GM12878 (cell line): ENCODE results near the gene AXIN1. TPM values are rescaled to one million over a fixed set of nuclear protein-coding genes. Genes with fewer than 3 reads are reported as not detected.

Experiments used
- ATAC-seq: fragments of 200-7000 bp; cut with Tn5 transposase; 3 replicates; pipeline ENCODE4 v1.9.1; 2020; ENCODE audit warnings: mild to moderate bottlenecking, moderate library complexity
- BruUV-seq: library from RNA; stranded (reverse); fragments of 400-500 nt; replicated peaks from 2 replicates; lab custom pipeline; 2021; lab: Mats Ljungman, UMichigan
- CTCF ChIA-PET: fragments of 300-600 bp; sonication (Branson Sonifier 250); formaldehyde crosslinking; extraction: SDS; loops from one replicate; lab custom pipeline; 2021; ENCODE audit warnings: inconsistent platforms; lab: Yijun Ruan, JAX
- POLR2A ChIA-PET: fragments of 350-600 bp; formaldehyde crosslinking; extraction: SDS; loops from one replicate; lab custom pipeline; 2021; ENCODE audit warnings: inconsistent platforms; lab: Charles Lee
- RAD21 ChIA-PET: fragments of 300-600 bp; sonication (Branson Sonifier 250); formaldehyde crosslinking; loops from one replicate; lab custom pipeline; 2023; ENCODE audit warnings: antibody characterized with exemption; ENCODE audit not compliant: unreplicated experiment; lab: Charles Lee
- SMC1A ChIA-PET: fragments of 300-600 bp; sonication (Branson Sonifier 250); formaldehyde crosslinking; loops from one replicate; lab custom pipeline; 2023; ENCODE audit not compliant: unreplicated experiment, uncharacterized antibody; lab: Charles Lee
- DNase-seq: peaks from one replicate; pipeline ENCODE4 v3.0.0-alpha.2; 2011; ENCODE audit warnings: low read depth, low spot score
- FAIRE-seq: peaks from 3 replicates; lab custom pipeline; 2011; peaks lifted over from hg19 to GRCh38; lab: Jason Lieb, UNC
- H2AFZ ChIP-seq: 2 replicates; pipeline ENCODE4 v1.6.0; 2011; ENCODE audit warnings: low read depth, low read length, control low read depth; ENCODE audit not compliant: control insufficient read depth
- H3K27ac ChIP-seq: 2 replicates; pipeline ENCODE4 v1.5.1; 2011; ENCODE audit warnings: control low read depth; ENCODE audit not compliant: control insufficient read depth, insufficient read depth
- H3K27me3 ChIP-seq, 2 experiments: replicated peaks in 1 of 2; 2 replicates each; pipeline versions ENCODE4 v1.6.0 to v1.6.1; 2011; ENCODE audit warnings: low read length in 1 of 2; ENCODE audit not compliant: control insufficient read depth in 2 of 2, insufficient read depth in 2 of 2
- H3K36me3 ChIP-seq, 2 experiments: 2 replicates each; pipeline ENCODE4 v1.5.1; 2011; ENCODE audit warnings: low read length in 1 of 2; ENCODE audit not compliant: control insufficient read depth in 2 of 2, insufficient read depth in 2 of 2
- H3K4me1 ChIP-seq: 2 replicates; pipeline ENCODE4 v1.6.1; 2011; ENCODE audit warnings: mild to moderate bottlenecking, low read length, moderate library complexity, mixed read lengths; ENCODE audit not compliant: control insufficient read depth, insufficient read depth
- H3K4me2 ChIP-seq: 2 replicates; pipeline ENCODE4 v1.6.0; 2011; ENCODE audit warnings: control low read depth; ENCODE audit not compliant: control insufficient read depth, insufficient read depth
- H3K4me3 ChIP-seq: fragments of 200-600 bp; sonication (generic); 2 replicates; pipeline ENCODE4 v1.5.1; 2016
- H3K79me2 ChIP-seq: 2 replicates; pipeline ENCODE4 v1.6.0; 2011; ENCODE audit warnings: low read length; ENCODE audit not compliant: control insufficient read depth, insufficient read depth
- H3K9ac ChIP-seq: 2 replicates; pipeline ENCODE4 v1.8.0; 2011; ENCODE audit warnings: low read length, control low read depth, mixed read lengths; ENCODE audit not compliant: control insufficient read depth, insufficient read depth
- H3K9me3 ChIP-seq: replicated peaks from 3 replicates; pipeline ENCODE4 v1.5.1; 2011; ENCODE audit warnings: mild to moderate bottlenecking, low read length; ENCODE audit not compliant: control insufficient read depth, insufficient read depth
- H4K20me1 ChIP-seq: 2 replicates; pipeline ENCODE4 v1.6.0; 2011; ENCODE audit not compliant: control insufficient read depth, insufficient read depth
- BMI1 ChIP-seq: fragments of 450-650 bp; IDR thresholded peaks from 2 replicates; pipeline ENCODE4 v1.6.1; 2016; ENCODE audit warnings: mild to moderate bottlenecking, moderate library complexity, borderline replicate concordance
- FOXK2 ChIP-seq: fragments of 450-650 bp; IDR thresholded peaks from 2 replicates; pipeline ENCODE4 v1.6.1; 2017; ENCODE audit warnings: mild to moderate bottlenecking, moderate library complexity
- GABPA ChIP-seq: IDR thresholded peaks from 2 replicates; pipeline ENCODE4 v1.6.1; 2014; ENCODE audit warnings: antibody characterized with exemption, low read depth, mild to moderate bottlenecking, inconsistent platforms
- HCFC1 ChIP-seq: fragments of 150-350 bp; IDR thresholded peaks from 2 replicates; pipeline ENCODE4 v1.6.1; 2014; ENCODE audit warnings: low read length
- JUND ChIP-seq: IDR thresholded peaks from 2 replicates; pipeline ENCODE4 v1.6.1; 2012; ENCODE audit warnings: low read depth, mild to moderate bottlenecking, low read length, improper control_type of control experiment, moderate library complexity
- MLLT1 ChIP-seq: fragments of 450-650 bp; IDR thresholded peaks from 2 replicates; pipeline ENCODE4 v1.6.1; 2016; ENCODE audit warnings: mild to moderate bottlenecking
- NFYB ChIP-seq: IDR thresholded peaks from 2 replicates; pipeline ENCODE4 v1.6.1; 2011; ENCODE audit warnings: low read depth, mild to moderate bottlenecking, low read length, improper control_type of control experiment, moderate library complexity; ENCODE audit not compliant: insufficient read depth
- NR2C1 ChIP-seq: fragments of 450-650 bp; IDR thresholded peaks from 2 replicates; pipeline ENCODE4 v1.6.1; 2017; ENCODE audit warnings: antibody characterized with exemption, mild to moderate bottlenecking, moderate library complexity
- NR2F1 ChIP-seq: fragments of 450-650 bp; conservative IDR thresholded peaks from 2 replicates; pipeline ENCODE4 v1.6.1; 2017; ENCODE audit warnings: mild to moderate bottlenecking
- SMARCA5 ChIP-seq: fragments of 450-650 bp; IDR thresholded peaks from 2 replicates; pipeline ENCODE4 v1.6.1; 2017; ENCODE audit warnings: mild to moderate bottlenecking
- SP1 ChIP-seq: IDR thresholded peaks from one replicate; pipeline ENCODE4 v1.6.1; 2011; ENCODE audit warnings: low read depth, low read length
- STAT1 ChIP-seq: fragments of 450-650 bp; conservative IDR thresholded peaks from 2 replicates; pipeline ENCODE4 v1.6.1; 2014; ENCODE audit warnings: antibody characterized with exemption, mild to moderate bottlenecking
- TBL1XR1 ChIP-seq: IDR thresholded peaks from 2 replicates; pipeline ENCODE4 v1.6.1; 2012; ENCODE audit warnings: low read depth, low read length, improper control_type of control experiment
- WRNIP1 ChIP-seq: IDR thresholded peaks from 2 replicates; pipeline ENCODE4 v1.6.1; 2011; ENCODE audit warnings: low read depth, low read length, improper control_type of control experiment, borderline replicate concordance
- YY1 ChIP-seq: IDR thresholded peaks from 2 replicates; pipeline ENCODE4 v1.6.1; 2011; ENCODE audit warnings: low read depth, mild to moderate bottlenecking, low read length
- ZBED1 ChIP-seq: IDR thresholded peaks from 2 replicates; pipeline ENCODE4 v1.6.1; 2016; ENCODE audit warnings: borderline replicate concordance
- WGBS: methylation state at CpG from one replicate; pipeline ENCODE4 v1.1.6; 2016; ENCODE audit warnings: low lambda C conversion rate; ENCODE audit not compliant: insufficient replicate concordance, insufficient coverage; ENCODE audit errors: missing lambda C conversion rate; 5-methylcytosine and 5-hydroxymethylcytosine counted together
- in situ Hi-C: fragments of 300-500 bp; cut with MboI; formaldehyde crosslinking; loops from 9 replicates; pipeline ENCODE4 v1.14.3; 2018; ENCODE audit warnings: mixed read lengths
- intact Hi-C: fragments of 100-400 bp; cut with micrococcal nuclease; formaldehyde crosslinking; loops from one replicate; pipeline ENCODE4 v1.14.2; 2022; ENCODE audit not compliant: unreplicated experiment
- polyA plus RNA-seq, 11 experiments: library from polyadenylated mRNA; depleted of rRNA in 4 of 11; unstranded in 6 of 11; stranded (reverse) in 5 of 11; fragments of >200 nt; fragmentation: Nextera tagmentation in 4 of 11; fragmentation: Illumina TruSeq in 1 of 11; extraction: Ambion mirVana in 4 of 11; extraction: Trizol in 1 of 11; gene quantifications; 1 replicate in 1 of 11; 2 replicates in 10 of 11; pipeline versions ENCODE4 v1.2.1 to v1.2.3, GENCODE V29; 2011 to 2016; ENCODE audit warnings: inconsistent platforms in 2 of 11, missing spikeins in 2 of 11, low read depth in 1 of 11
- total RNA-seq, 4 experiments: library from RNA; depleted of rRNA in 3 of 4; stranded (reverse); fragments of >200 nt in 3 of 4; fragmentation: Illumina TruSeq in 1 of 4; extraction: Trizol in 1 of 4; gene quantifications; 2 replicates each; pipeline versions ENCODE4 v1.2.1 to v1.2.3, GENCODE V29; 2013 to 2021
- TF ChIP-seq, protein P1 (sequence below): fragments of 150-350 bp; IDR thresholded peaks from 2 replicates; pipeline ENCODE4 v1.6.1; 2014; ENCODE audit warnings: mild to moderate bottlenecking, low read depth, low read length
- TF ChIP-seq, protein P2 (sequence below): fragments of 450-650 bp; IDR thresholded peaks from 2 replicates; pipeline ENCODE4 v1.6.1; 2017; ENCODE audit warnings: low read depth, mild to moderate bottlenecking, moderate library complexity

The AXIN1 gene
- total and polyA plus RNA-seq, 10 of the 15 experiments (the other 5 are each of a cell fraction or from before 2014, with no cell fraction given): 0.26 to 27.1 (median 7.7) TPM

- Histone ChIP-seq H3K27me3 (no peaks in the 10 kb centered on the region), H3K27ac (peak within 1 kb of the TSS; percentile 73), H3K36me3 (no peaks in the 10 kb centered on the region), H2AFZ (peak within 1 kb of the TSS; percentile 94), H3K4me2 (peak within 1 kb of the TSS; percentile 75), H3K79me2 (peaks cover 2% of the 10 kb centered on the region; the same call in 1 of the 2 replicates), H3K4me1 (peaks cover 7% of the 10 kb centered on the region; the same call in 1 of the 2 replicates), H4K20me1 (no peaks in the 10 kb centered on the region), H3K9me3 (no peaks in the 10 kb centered on the region), H3K4me3 (peak within 1 kb of the TSS; percentile 97), H3K9ac (peak within 1 kb of the TSS; percentile 88)
- CTCF ChIA-PET: interaction anchor here (0.8 to 1.4 kb wide), 4 partner anchors 10 to 295 kb away, joined by 3 to 7 read pairs (median 4); no protein-coding TSS in a partner anchor
- FAIRE-seq: peak; percentile 76
- intact Hi-C loops (no loop called here), in situ Hi-C loops (no loop called here)
- SMC1A ChIA-PET: interaction anchor here (0.8 to 1.7 kb wide), 2 partner anchors 19 to 25 kb away, joined by 3 to 5 read pairs; no protein-coding TSS in a partner anchor
- POLR2A ChIA-PET: interaction anchor here (0.5 to 2.5 kb wide), 2 partner anchors 19 to 910 kb away, joined by 3 to 9 read pairs; no protein-coding TSS in a partner anchor
- RAD21 ChIA-PET: interaction anchor here (0.8 to 1.4 kb wide), 4 partner anchors 19 to 168 kb away, joined by 3 to 7 read pairs (median 4); partner anchors contain the start of gene MRPL28
- WGBS: under 1% methylated on average over 69 of the region's 91 CpGs
- peak; percentile 90 for ATAC-seq
- DNase-seq: peak; percentile 40
- BruUV-seq: no TSS peak
- TF ChIP-seq SMARCA5 (peak; percentile 94), YY1 (peak; percentile 51; the same call in 1 of the 2 replicates), JUND (no peak), MLLT1 (0 out of 2 replicates have a peak, but pooled peaks have one; percentile 39), FOXK2 (no peak), GABPA (no peak), HCFC1 (peak; percentile 42; the same call in 1 of the 2 replicates), ZBED1 (no peak), SP1 (no peak), WRNIP1 (no peak), NFYB (no peak), NR2C1 (no peak), STAT1 (no peak), NR2F1 (no peak), TBL1XR1 (no peak), BMI1 (no peak)
- TF ChIP-seq, protein P1, sequence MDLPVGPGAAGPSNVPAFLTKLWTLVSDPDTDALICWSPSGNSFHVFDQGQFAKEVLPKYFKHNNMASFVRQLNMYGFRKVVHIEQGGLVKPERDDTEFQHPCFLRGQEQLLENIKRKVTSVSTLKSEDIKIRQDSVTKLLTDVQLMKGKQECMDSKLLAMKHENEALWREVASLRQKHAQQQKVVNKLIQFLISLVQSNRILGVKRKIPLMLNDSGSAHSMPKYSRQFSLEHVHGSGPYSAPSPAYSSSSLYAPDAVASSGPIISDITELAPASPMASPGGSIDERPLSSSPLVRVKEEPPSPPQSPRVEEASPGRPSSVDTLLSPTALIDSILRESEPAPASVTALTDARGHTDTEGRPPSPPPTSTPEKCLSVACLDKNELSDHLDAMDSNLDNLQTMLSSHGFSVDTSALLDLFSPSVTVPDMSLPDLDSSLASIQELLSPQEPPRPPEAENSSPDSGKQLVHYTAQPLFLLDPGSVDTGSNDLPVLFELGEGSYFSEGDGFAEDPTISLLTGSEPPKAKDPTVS: no peak
- TF ChIP-seq, protein P2, sequence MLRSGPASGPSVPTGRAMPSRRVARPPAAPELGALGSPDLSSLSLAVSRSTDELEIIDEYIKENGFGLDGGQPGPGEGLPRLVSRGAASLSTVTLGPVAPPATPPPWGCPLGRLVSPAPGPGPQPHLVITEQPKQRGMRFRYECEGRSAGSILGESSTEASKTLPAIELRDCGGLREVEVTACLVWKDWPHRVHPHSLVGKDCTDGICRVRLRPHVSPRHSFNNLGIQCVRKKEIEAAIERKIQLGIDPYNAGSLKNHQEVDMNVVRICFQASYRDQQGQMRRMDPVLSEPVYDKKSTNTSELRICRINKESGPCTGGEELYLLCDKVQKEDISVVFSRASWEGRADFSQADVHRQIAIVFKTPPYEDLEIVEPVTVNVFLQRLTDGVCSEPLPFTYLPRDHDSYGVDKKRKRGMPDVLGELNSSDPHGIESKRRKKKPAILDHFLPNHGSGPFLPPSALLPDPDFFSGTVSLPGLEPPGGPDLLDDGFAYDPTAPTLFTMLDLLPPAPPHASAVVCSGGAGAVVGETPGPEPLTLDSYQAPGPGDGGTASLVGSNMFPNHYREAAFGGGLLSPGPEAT: 0 out of 2 replicates have a peak, but pooled peaks have one; percentile 8
Measured at GRCh38 chr16:401468-402348, 49.2 kb upstream of the AXIN1 start, which contains the start of gene DECR2. TSS of gene DECR2 (plus strand) at chr16:401885. CDS start at chr16:401964, 79 bp downstream.
